Ishikawa (cell line): ENCODE data around the gene THSD7A.

Experiments used
- TAF1 ChIP-seq: IDR thresholded peaks from 2 replicates; pipeline ENCODE4 v1.6.1; 2012; ENCODE audit warnings: low read depth, mild to moderate bottlenecking
- TEAD4 ChIP-seq: IDR thresholded peaks from 2 replicates; pipeline ENCODE4 v1.6.1; 2012
- YY1 ChIP-seq: IDR thresholded peaks from 2 replicates; pipeline ENCODE4 v1.6.1; 2012; ENCODE audit warnings: low read depth

DNA sequence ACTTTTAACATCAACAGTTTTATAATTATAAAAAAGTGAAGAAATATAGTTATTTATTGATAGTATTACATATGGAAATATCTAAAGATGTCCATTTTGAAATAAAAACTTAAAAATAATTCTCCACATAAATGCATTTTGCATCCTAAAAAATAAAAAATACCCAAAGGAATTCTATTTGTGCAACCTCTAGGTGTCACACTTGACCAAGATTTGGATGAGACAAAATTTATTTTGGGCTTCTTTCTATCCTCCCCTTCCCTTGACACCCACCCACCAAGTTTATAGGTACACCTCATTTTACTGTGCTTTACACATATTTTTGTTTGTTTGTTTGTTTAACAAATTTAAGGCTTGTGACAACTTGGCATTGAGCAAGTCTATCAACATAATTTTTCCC lies 3.3 kb upstream of the THSD7A start:
- TF ChIP-seq TAF1 = no peak
- TF ChIP-seq YY1 = no peak
- no peak for TF ChIP-seq TEAD4
